HepG2 (cell line): ENCODE data around the gene CEP164. TPM values are rescaled to one million over a fixed set of nuclear protein-coding genes. Genes with fewer than 3 reads are reported as not detected.
A peak's percentile ranks its signal among the peaks of the same experiment; 100 is the strongest.

Experiments
- DNMT1 ChIP-seq: sonication (generic); formaldehyde crosslinking; IDR thresholded peaks from 2 replicates; pipeline ENCODE4 v1.5.1; 2020; ENCODE audit warnings: mild to moderate bottlenecking, missing genetic modification reagents
- FOSL2 ChIP-seq: sonication (generic); formaldehyde crosslinking; IDR thresholded peaks from 2 replicates; pipeline ENCODE4 v1.4.0; 2020; ENCODE audit warnings: missing genetic modification reagents
- HNF4A ChIP-seq: sonication (generic); formaldehyde crosslinking; IDR thresholded peaks from 2 replicates; pipeline ENCODE4 v1.4.0; 2020; ENCODE audit warnings: missing genetic modification reagents
- MAFG ChIP-seq: sonication (generic); formaldehyde crosslinking; IDR thresholded peaks from 2 replicates; pipeline ENCODE4 v1.5.1; 2020; ENCODE audit warnings: mild to moderate bottlenecking, missing genetic modification reagents
- MED8 ChIP-seq: sonication (generic); formaldehyde crosslinking; IDR thresholded peaks from 2 replicates; pipeline ENCODE4 v1.8.1; 2023; ENCODE audit warnings: mild to moderate bottlenecking, missing genetic modification reagents; ENCODE audit not compliant: insufficient replicate concordance
- MLX ChIP-seq: IDR thresholded peaks from 2 replicates; pipeline ENCODE4 v1.6.1; 2016
- NKX3-1 ChIP-seq: sonication (generic); formaldehyde crosslinking; IDR thresholded peaks from 2 replicates; pipeline ENCODE4 v1.5.0; 2020; ENCODE audit warnings: missing genetic modification reagents
- NR2F6 ChIP-seq, 2 experiments: IDR thresholded peaks; 2 replicates each; pipeline ENCODE4 v1.6.1; 2016; ENCODE audit warnings: antibody characterized with exemption in 1 of 2, mild to moderate bottlenecking in 1 of 2
- SP2 ChIP-seq: sonication (generic); formaldehyde crosslinking; IDR thresholded peaks from 2 replicates; pipeline ENCODE4 v1.5.1; 2020; ENCODE audit warnings: mild to moderate bottlenecking, missing genetic modification reagents
- TCF7 ChIP-seq: sonication (generic); IDR thresholded peaks from 2 replicates; pipeline ENCODE4 v1.6.1; 2016; ENCODE audit warnings: antibody characterized with exemption, low read depth
- TRIM24 ChIP-seq: sonication (generic); formaldehyde crosslinking; IDR thresholded peaks from 2 replicates; pipeline ENCODE4 v1.8.0; 2022; ENCODE audit warnings: mild to moderate bottlenecking, missing genetic modification reagents
- ZBTB7B ChIP-seq: sonication (generic); formaldehyde crosslinking; IDR thresholded peaks from 2 replicates; pipeline ENCODE4 v1.4.0; 2020; ENCODE audit warnings: missing genetic modification reagents
- ZBTB8A ChIP-seq: sonication (generic); formaldehyde crosslinking; IDR thresholded peaks from 2 replicates; pipeline ENCODE4 v1.4.0; 2020; ENCODE audit warnings: mild to moderate bottlenecking, low read depth, missing genetic modification reagents, borderline replicate concordance
- ZNF333 ChIP-seq: sonication (generic); formaldehyde crosslinking; IDR thresholded peaks from 2 replicates; pipeline ENCODE4 v1.4.0; 2020; ENCODE audit warnings: mild to moderate bottlenecking, missing genetic modification reagents, borderline replicate concordance
- ZNF343 ChIP-seq: sonication (generic); formaldehyde crosslinking; IDR thresholded peaks from 2 replicates; pipeline ENCODE4 v1.4.0; 2020; ENCODE audit warnings: mild to moderate bottlenecking, missing genetic modification reagents
- ZNF543 ChIP-seq: sonication (generic); formaldehyde crosslinking; IDR thresholded peaks from 2 replicates; pipeline ENCODE4 v1.4.0; 2020; ENCODE audit warnings: mild to moderate bottlenecking, missing genetic modification reagents
- ZNF549 ChIP-seq: sonication (generic); formaldehyde crosslinking; IDR thresholded peaks from 2 replicates; pipeline ENCODE4 v1.5.0; 2020; ENCODE audit warnings: missing genetic modification reagents
- ZNF569 ChIP-seq: sonication (generic); formaldehyde crosslinking; IDR thresholded peaks from 2 replicates; pipeline ENCODE4 v1.5.0; 2020; ENCODE audit warnings: mild to moderate bottlenecking, missing genetic modification reagents, moderate library complexity, borderline replicate concordance
- ZNF670 ChIP-seq: sonication (generic); formaldehyde crosslinking; IDR thresholded peaks from 2 replicates; pipeline ENCODE4 v1.8.0; 2022; ENCODE audit warnings: mild to moderate bottlenecking, missing genetic modification reagents, borderline replicate concordance
- ZNF687 ChIP-seq: sonication (generic); formaldehyde crosslinking; IDR thresholded peaks from 2 replicates; pipeline ENCODE4 v1.5.1; 2020; ENCODE audit warnings: mild to moderate bottlenecking, missing genetic modification reagents, moderate library complexity
- ZNF883 ChIP-seq: sonication (generic); formaldehyde crosslinking; IDR thresholded peaks from 2 replicates; pipeline ENCODE4 v1.5.1; 2020; ENCODE audit warnings: mild to moderate bottlenecking, missing genetic modification reagents; ENCODE audit errors: not compliant biosample characterization
- polyA plus RNA-seq, 8 experiments: library from polyadenylated mRNA; depleted of rRNA in 3 of 8; stranded (reverse) in 7 of 8; unstranded in 1 of 8; fragments of >200 nt; fragmentation: Illumina TruSeq in 4 of 8; extraction: Trizol in 4 of 8; gene quantifications; 2 replicates each; pipeline versions ENCODE4 v1.2.1 to v1.2.3, GENCODE V29; 2011 to 2016; ENCODE audit warnings: low read depth in 4 of 8, missing spikeins in 1 of 8, mixed read lengths in 1 of 8; ENCODE audit not compliant: insufficient read depth in 1 of 8
- total RNA-seq, 5 experiments: library from RNA; depleted of rRNA; stranded (reverse); fragments of >200 nt; fragmentation: Illumina TruSeq; extraction: Trizol; gene quantifications; 2 replicates each; pipeline ENCODE4 v1.2.3, GENCODE V29; 2016; ENCODE audit warnings: low read depth in 1 of 5
- TF ChIP-seq, protein P1 (sequence below): sonication (generic); formaldehyde crosslinking; IDR thresholded peaks from 2 replicates; pipeline ENCODE4; 2020; ENCODE audit warnings: missing genetic modification reagents, mild to moderate bottlenecking, borderline replicate concordance

Gene CEP164
- total and polyA plus RNA-seq, 2 of the 13 experiments (the other 11 are each of a cell fraction or from before 2014, with no cell fraction given): 11.4 to 15.2 TPM

DNA sequence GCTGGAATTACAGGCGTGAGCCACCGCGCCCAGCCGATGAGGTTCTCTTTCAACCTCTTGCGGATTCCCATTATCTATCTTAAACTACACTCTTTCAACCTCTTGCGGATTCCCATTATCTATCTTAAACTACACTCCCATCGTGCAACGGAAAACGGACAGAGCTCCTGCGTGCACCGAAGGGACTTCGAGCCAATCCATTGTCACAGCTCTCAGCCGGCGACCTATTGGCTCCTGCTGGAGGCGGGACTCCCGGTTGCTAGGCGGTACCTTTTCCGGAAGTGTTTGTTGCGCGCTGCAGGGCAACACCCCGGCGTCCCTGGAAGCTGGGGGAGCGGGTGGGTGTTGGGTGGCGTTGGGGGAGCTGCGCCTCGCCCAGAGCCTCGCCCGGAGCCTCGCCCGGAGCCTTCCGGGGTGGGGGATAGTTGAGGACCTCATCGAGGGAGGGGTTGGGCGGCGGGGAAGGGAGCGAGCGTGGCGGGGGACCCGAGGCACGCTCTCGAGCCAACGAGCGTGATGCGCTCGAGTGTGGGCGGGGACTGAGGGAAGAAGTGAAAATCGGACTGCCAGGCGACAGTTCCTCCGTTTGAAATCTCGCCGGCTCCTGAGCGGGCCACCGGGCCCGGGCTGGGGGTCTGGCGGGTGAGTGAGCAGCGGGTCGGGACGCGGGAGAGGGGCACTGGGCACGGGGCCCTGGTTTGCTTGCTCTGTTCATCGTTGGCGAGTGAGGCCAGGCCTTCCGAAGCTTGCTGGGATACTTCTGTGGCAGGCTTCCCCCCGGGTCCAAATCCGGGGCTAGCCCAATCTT, at the start of gene CEP164 (continued):
- TF ChIP-seq MLX (CRISPR knock-in tag) (no peak), ZNF670 (CRISPR knock-in tag) (no peak; the same call in 1 of the 2 replicates), FOSL2 (CRISPR knock-in tag) (no peak), ZNF543 (CRISPR knock-in tag) (peak; percentile 53), HNF4A (no peak), ZNF549 (CRISPR knock-in tag) (no peak), TCF7 (no peak), SP2 (peak; percentile 97), ZNF883 (peak; percentile 68), ZNF569 (CRISPR knock-in tag) (no peak), NR2F6 (IDR thresholded peaks at IDR 0.05) (no peak), NR2F6 (CRISPR knock-in tag; IDR thresholded peaks at IDR 0.05) (no peak), ZNF333 (CRISPR knock-in tag) (no peak), MAFG (no peak), ZBTB7B (CRISPR knock-in tag) (no peak; the same call in 1 of the 2 replicates), ZNF343 (CRISPR knock-in tag) (no peak), NKX3-1 (CRISPR knock-in tag) (0 out of 2 replicates have a peak, but pooled peaks have one; percentile 50), DNMT1 (CRISPR knock-in tag) (no peak), ZNF687 (CRISPR knock-in tag) (peak; percentile 84), MED8 (no peak), ZBTB8A (CRISPR knock-in tag) (no peak), TRIM24 (no peak)
- TF ChIP-seq, protein P1, sequence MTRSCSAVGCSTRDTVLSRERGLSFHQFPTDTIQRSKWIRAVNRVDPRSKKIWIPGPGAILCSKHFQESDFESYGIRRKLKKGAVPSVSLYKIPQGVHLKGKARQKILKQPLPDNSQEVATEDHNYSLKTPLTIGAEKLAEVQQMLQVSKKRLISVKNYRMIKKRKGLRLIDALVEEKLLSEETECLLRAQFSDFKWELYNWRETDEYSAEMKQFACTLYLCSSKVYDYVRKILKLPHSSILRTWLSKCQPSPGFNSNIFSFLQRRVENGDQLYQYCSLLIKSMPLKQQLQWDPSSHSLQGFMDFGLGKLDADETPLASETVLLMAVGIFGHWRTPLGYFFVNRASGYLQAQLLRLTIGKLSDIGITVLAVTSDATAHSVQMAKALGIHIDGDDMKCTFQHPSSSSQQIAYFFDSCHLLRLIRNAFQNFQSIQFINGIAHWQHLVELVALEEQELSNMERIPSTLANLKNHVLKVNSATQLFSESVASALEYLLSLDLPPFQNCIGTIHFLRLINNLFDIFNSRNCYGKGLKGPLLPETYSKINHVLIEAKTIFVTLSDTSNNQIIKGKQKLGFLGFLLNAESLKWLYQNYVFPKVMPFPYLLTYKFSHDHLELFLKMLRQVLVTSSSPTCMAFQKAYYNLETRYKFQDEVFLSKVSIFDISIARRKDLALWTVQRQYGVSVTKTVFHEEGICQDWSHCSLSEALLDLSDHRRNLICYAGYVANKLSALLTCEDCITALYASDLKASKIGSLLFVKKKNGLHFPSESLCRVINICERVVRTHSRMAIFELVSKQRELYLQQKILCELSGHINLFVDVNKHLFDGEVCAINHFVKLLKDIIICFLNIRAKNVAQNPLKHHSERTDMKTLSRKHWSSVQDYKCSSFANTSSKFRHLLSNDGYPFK (CRISPR knock-in tag): peak; percentile 43; the same call in 1 of the 2 replicates
